GM21528 (cell line): ENCODE results near the gene EVI2B.
"Not testable (repeated sequence)": the region's sequence is repeated elsewhere in the genome, so short reads cannot be mapped to it uniquely, and the experiment has no call there.

Source experiments
- ATAC-seq: cut with Tn5 transposase; IDR thresholded peaks from one replicate; pipeline ENCODE4 v1.9.1; 2021; ENCODE audit warnings: mild to moderate bottlenecking, moderate library complexity; ENCODE audit not compliant: unreplicated experiment, low FRiP score

EVI2B gene

GRCh38 chr17:31272803-31273202 is 41.1 kb downstream of the EVI2B start:
- ATAC-seq: no peak

- ATAC-seq: no peak
Measured at GRCh38 chr17:31272236-31272635, 41.6 kb downstream of the EVI2B start.

DNA sequence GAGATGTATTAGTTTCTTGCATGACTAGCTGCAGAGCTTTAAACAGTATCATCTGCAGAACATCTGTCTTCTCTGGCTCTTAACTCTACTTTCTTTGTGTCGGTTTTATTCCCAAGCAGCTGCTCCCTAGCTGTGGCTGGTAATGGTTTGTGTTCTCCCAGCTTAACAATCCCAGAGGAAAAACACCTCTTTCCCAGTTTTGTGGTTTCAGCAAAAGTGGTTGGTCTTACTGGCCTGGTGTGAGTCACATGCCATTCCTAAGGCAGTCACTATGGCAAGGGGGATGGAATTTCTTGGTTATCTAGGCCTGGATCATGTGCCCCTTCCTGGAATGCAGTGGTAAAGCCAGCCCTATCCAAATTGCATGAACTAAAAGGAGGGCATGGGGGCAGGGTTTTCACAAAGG is 44.3 kb downstream of the EVI2B start:
- no peak for ATAC-seq

- ATAC-seq: no peak
Measured at GRCh38 chr17:31269036-31269577, 44.7 kb downstream of the EVI2B start.

- no peak for ATAC-seq
Measured at GRCh38 chr17:31266042-31266441, 47.8 kb downstream of the EVI2B start.

GRCh38 chr17:31262923-31263322 is 50.9 kb downstream of the EVI2B start:
- not testable (repeated sequence) for ATAC-seq

DNA sequence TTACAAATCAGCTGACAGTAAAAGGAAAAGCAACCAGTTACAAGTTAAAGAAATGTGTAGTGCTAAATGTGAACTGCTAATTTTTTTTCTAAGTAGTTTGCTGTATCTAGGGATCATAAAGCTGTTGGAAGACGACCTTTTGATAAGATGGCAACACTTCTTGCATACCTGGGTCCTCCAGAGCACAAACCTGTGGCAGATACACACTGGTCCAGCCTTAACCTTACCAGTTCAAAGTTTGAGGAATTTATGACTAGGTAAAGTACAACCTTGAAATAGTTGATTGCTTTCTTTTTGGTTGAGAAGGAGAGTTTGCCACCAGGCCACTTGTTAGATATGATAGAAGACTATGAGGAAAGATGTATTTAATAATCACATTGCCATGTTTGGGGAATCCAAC is 52.3 kb downstream of the EVI2B start:
- ATAC-seq: no peak

DNA sequence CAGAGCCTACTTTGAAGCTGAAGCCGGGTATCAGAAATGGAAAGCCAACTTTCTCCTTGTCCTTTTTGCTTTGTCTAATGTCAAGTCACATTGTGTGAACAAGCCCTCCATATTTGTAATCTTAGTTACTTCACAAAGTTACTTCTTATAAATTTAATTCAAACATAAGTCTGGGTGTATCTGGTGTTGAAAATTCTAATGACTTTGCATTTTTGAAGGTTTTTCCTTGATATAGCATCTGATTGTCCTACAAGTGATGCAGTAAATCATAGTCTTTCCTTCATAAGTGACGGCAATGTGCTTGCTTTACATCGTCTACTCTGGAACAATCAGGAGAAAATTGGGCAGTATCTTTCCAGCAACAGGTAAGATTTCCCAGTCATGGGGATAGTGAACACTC is 53.7 kb downstream of the EVI2B start:
- no peak for ATAC-seq

DNA sequence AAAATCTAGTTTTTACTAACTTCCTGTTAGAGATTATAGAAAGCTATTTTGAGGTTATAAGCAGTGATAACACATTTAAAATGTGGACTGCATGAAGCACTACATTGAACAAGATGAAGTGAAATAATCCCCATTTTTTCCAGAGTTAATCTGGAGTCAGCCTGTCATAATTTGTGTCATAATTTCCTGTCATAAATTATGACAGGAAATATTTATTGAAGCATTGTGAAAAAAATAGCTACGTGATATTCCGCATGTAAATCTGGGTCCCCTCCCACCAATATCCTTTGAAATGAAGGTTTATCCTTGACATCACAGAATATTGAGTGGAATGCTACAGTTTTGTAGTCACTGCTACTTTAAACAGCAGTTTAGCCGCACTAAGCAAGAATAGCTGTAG is 56.9 kb downstream of the EVI2B start:
- ATAC-seq: no peak

DNA sequence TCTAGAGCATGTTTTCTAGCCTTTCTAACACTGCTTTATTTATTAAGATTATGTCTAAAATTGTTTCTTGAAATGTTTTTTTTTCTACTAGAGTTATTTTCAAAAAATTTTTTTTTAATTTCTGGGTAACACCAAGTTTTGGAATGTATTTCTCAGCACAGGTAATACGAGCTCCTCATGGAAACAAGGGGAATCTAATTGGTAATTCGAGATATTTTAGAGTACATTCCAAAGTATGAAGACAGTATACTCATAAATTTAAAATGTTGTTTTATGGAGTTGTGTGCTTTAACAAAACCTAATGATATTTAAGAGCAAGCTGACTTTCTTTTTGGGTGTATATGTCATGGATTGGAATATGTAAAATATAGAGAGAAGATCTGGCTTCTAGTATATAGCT is 59.2 kb downstream of the EVI2B start:
- no peak for ATAC-seq
